Peyer's patch (tissue), 4 donors: ENCODE data around the gene HEXIM2.

ENCODE experiments used
- POLR2A ChIP-seq, 2 donors: fragments of 450-650 bp; IDR thresholded peaks; one replicate each; pipeline ENCODE4 v1.5.1; 2017; ENCODE audit warnings: antibody characterized with exemption in 2 of 2, mild to moderate bottlenecking in 2 of 2, moderate library complexity in 2 of 2
- TF ChIP-seq, protein P1 (sequence below), 6 experiments: fragments of 450-650 bp in 4 of 6; fragments of 200-600 bp in 2 of 6; sonication (generic) in 1 of 6; IDR thresholded peaks; one replicate each; pipeline ENCODE4 v1.5.1; 2017 to 2019; ENCODE audit warnings: antibody characterized with exemption in 6 of 6, mild to moderate bottlenecking in 3 of 6, moderate library complexity in 1 of 6

DNA sequence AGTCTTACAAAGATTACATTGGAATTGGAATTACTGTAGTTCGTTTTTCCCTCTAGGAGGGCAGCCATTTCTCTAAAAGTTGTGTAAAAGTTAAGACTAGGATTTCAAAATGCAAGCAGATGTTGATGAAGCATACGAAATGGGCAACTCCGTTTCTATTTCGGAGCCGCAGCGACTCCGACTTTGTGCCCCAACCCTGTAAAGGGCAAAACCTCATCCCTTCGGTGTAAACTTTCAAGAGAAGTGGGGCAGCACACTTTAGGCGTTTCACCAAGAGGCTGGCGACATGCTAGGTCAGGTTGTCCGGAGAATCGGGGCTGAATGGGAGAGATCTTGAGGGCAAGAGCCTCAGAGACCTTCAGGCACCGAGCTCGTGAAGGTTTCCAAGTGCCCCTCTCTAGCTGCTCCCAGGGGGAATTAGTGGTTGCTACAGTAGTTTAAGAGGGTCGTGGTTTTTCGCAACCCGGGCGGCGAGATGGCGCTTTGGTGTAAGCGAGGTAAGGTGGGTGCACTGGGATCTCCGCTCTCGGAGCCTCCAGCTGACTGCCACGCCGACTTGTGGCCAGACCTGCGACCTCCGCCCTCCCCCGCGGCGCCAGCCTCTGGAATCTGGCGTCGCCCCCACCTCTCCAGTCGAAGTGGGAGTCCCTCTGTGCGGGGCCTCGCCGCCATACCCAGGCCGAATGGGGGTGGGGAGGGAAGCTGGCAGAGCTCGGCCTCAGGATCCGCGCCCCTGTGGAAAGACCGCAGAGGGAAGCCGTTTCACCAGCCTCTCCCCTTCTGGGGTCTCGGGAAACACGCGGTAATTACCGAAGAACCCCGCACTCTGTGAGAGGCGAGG lies 1.0 kb upstream of the HEXIM2 start:
- TF ChIP-seq POLR2A (IDR thresholded peaks at IDR 0.05): no peak
- TF ChIP-seq, protein P1, sequence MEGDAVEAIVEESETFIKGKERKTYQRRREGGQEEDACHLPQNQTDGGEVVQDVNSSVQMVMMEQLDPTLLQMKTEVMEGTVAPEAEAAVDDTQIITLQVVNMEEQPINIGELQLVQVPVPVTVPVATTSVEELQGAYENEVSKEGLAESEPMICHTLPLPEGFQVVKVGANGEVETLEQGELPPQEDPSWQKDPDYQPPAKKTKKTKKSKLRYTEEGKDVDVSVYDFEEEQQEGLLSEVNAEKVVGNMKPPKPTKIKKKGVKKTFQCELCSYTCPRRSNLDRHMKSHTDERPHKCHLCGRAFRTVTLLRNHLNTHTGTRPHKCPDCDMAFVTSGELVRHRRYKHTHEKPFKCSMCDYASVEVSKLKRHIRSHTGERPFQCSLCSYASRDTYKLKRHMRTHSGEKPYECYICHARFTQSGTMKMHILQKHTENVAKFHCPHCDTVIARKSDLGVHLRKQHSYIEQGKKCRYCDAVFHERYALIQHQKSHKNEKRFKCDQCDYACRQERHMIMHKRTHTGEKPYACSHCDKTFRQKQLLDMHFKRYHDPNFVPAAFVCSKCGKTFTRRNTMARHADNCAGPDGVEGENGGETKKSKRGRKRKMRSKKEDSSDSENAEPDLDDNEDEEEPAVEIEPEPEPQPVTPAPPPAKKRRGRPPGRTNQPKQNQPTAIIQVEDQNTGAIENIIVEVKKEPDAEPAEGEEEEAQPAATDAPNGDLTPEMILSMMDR (IDR thresholded peaks at IDR 0.05): peak in 2 of 6 experiments; percentile 30 to 32
